Endothelial cell of umbilical vein (primary cell): ENCODE data around the gene CHN1. TPM values are rescaled to one million over a fixed set of nuclear protein-coding genes. Genes with fewer than 3 reads are reported as not detected.

Source experiments
- BruUV-seq: library from RNA; stranded (reverse); fragments of 400-500 nt; replicated peaks from 2 replicates; lab custom pipeline; 2021; lab: Mats Ljungman, UMichigan
- CTCF ChIA-PET: fragments of 300-600, 350-600 bp; sonication (Branson Sonifier 250); formaldehyde crosslinking; loops from one replicate; lab custom pipeline; 2021; ENCODE audit warnings: antibody characterized with exemption, inconsistent platforms; lab: Charles Lee
- POLR2A ChIA-PET: fragments of 300-600, 350-600 bp; sonication (Branson Sonifier 250); formaldehyde crosslinking; loops from one replicate; lab custom pipeline; 2021; ENCODE audit warnings: antibody characterized with exemption, inconsistent platforms; lab: Charles Lee
- DNase-seq: peaks from one replicate; pipeline ENCODE4 v3.0.0-alpha.2; 2011; ENCODE audit warnings: low read depth, low spot score
- FAIRE-seq: peaks from 2 replicates; lab custom pipeline; 2011; peaks lifted over from hg19 to GRCh38; lab: Jason Lieb, UNC
- H2AFZ ChIP-seq: 2 replicates; pipeline ENCODE4 v1.6.0; 2012; ENCODE audit warnings: low read depth, low read length, control low read depth, inconsistent platforms
- H3K27ac ChIP-seq: 2 replicates; pipeline ENCODE4 v1.5.1; 2011; ENCODE audit warnings: low read depth, mild to moderate bottlenecking, control low read depth, low read length, moderate library complexity; ENCODE audit not compliant: insufficient read depth
- H3K27me3 ChIP-seq, 2 experiments: 2 replicates each; pipeline versions ENCODE4 v1.6.0 to v1.6.1; 2011; ENCODE audit warnings: low read length in 2 of 2, mixed read lengths in 1 of 2; ENCODE audit not compliant: control insufficient read depth in 2 of 2, insufficient read depth in 2 of 2
- H3K36me3 ChIP-seq, 2 experiments: 2 replicates in 1 of 2; 3 replicates in 1 of 2; pipeline ENCODE4 v1.5.1; 2011; ENCODE audit warnings: low read length in 2 of 2, mild to moderate bottlenecking in 1 of 2, moderate library complexity in 1 of 2; ENCODE audit not compliant: control insufficient read depth in 2 of 2, insufficient read depth in 2 of 2; ENCODE audit errors: extremely low read depth in 1 of 2
- H3K4me1 ChIP-seq: 3 replicates; pipeline ENCODE4 v1.5.1; 2011; ENCODE audit warnings: mild to moderate bottlenecking, low read length; ENCODE audit not compliant: control insufficient read depth, insufficient read depth; ENCODE audit errors: extremely low read depth
- H3K4me2 ChIP-seq: 2 replicates; pipeline ENCODE4 v1.6.1; 2011; ENCODE audit warnings: low read length, control low read depth, mixed read lengths; ENCODE audit not compliant: insufficient read depth
- H3K4me3 ChIP-seq, 3 experiments: fragments of 200-600 bp in 1 of 3; sonication (generic), shearing (Covaris generic) in 1 of 3; replicated peaks in 1 of 3; 2 replicates each; pipeline ENCODE4 v1.5.1; 2011 to 2016; ENCODE audit warnings: control low read depth in 3 of 3, low read length in 3 of 3, mild to moderate bottlenecking in 2 of 3, inconsistent platforms in 1 of 3, low read depth in 1 of 3, moderate library complexity in 1 of 3; ENCODE audit not compliant: insufficient read depth in 1 of 3
- H3K79me2 ChIP-seq: 2 replicates; pipeline ENCODE4 v1.6.0; 2012; ENCODE audit warnings: low read length, inconsistent platforms; ENCODE audit not compliant: control insufficient read depth, insufficient read depth
- H3K9ac ChIP-seq: replicated peaks from 2 replicates; pipeline ENCODE3; 2011; ENCODE audit warnings: low read length, control low read depth; ENCODE audit not compliant: insufficient read depth; ENCODE audit errors: extremely low read depth
- H3K9me1 ChIP-seq: replicated peaks from 3 replicates; pipeline ENCODE4 v1.6.0; 2011; ENCODE audit warnings: mild to moderate bottlenecking, low read length; ENCODE audit not compliant: control insufficient read depth, insufficient read depth; ENCODE audit errors: extremely low read depth
- H3K9me3 ChIP-seq: replicated peaks from 2 replicates; pipeline ENCODE4 v1.5.1; 2012; ENCODE audit warnings: low read length, inconsistent platforms; ENCODE audit not compliant: control insufficient read depth, insufficient read depth
- H4K20me1 ChIP-seq: replicated peaks from 2 replicates; pipeline ENCODE3; 2011; ENCODE audit warnings: mild to moderate bottlenecking, low read length; ENCODE audit not compliant: control insufficient read depth, insufficient read depth; ENCODE audit errors: extremely low read depth
- CTCF ChIP-seq, 2 donors: IDR thresholded peaks; 1 replicate in 1 of 2; 2 replicates in 1 of 2; pipeline ENCODE4 v1.5.1; 2011; ENCODE audit warnings: low read length in 2 of 2, mild to moderate bottlenecking in 2 of 2, moderate library complexity in 2 of 2, control low read depth in 1 of 2, inconsistent platforms in 1 of 2, low read depth in 1 of 2; ENCODE audit not compliant: insufficient read depth in 1 of 2; ENCODE audit errors: extremely low read depth in 1 of 2
- EZH2 ChIP-seq: IDR thresholded peaks from 2 replicates; pipeline ENCODE4 v1.6.1; 2012; ENCODE audit warnings: borderline replicate concordance, low read depth, mild to moderate bottlenecking, moderate library complexity, low read length, inconsistent platforms; ENCODE audit not compliant: severe bottlenecking
- FOS ChIP-seq: IDR thresholded peaks from 2 replicates; pipeline ENCODE4 v1.6.1; 2011; ENCODE audit warnings: mild to moderate bottlenecking, low read length, moderate library complexity, borderline replicate concordance; ENCODE audit not compliant: insufficient read depth
- GATA2 ChIP-seq: IDR thresholded peaks from 2 replicates; pipeline ENCODE4 v1.7.0; 2011; ENCODE audit warnings: low read depth, mild to moderate bottlenecking, moderate library complexity, mixed read lengths, low read length; ENCODE audit not compliant: insufficient read length, insufficient read depth
- JUN ChIP-seq: IDR thresholded peaks from 2 replicates; pipeline ENCODE4 v1.6.1; 2011; ENCODE audit warnings: borderline replicate concordance, low read depth; ENCODE audit not compliant: insufficient read length, insufficient read depth
- MAX ChIP-seq: IDR thresholded peaks from 2 replicates; pipeline ENCODE4 v1.6.1; 2011; ENCODE audit not compliant: insufficient read depth, insufficient read length
- MYC ChIP-seq: IDR thresholded peaks from one replicate; pipeline ENCODE4 v1.6.1; 2011; ENCODE audit warnings: mild to moderate bottlenecking, low read depth, low read length
- POLR2A ChIP-seq: IDR thresholded peaks from 2 replicates; pipeline ENCODE4 v1.6.1; 2012; ENCODE audit warnings: low read depth, mild to moderate bottlenecking, control low read depth, low read length
- POLR2AphosphoS5 ChIP-seq: IDR thresholded peaks from 2 replicates; pipeline ENCODE4 v1.6.1; 2012; ENCODE audit warnings: low read depth, mild to moderate bottlenecking, control low read depth, low read length, moderate library complexity; ENCODE audit not compliant: insufficient read depth
- dilution Hi-C: fragments of 300-500 bp; cut with MboI; formaldehyde crosslinking; loops from one replicate; pipeline ENCODE4 v1.15.0; 2019; ENCODE audit warnings: low sequenced_read_pairs; ENCODE audit not compliant: extremely low pct_ligation_motif_present
- intact Hi-C: fragments of 100-400 bp; cut with micrococcal nuclease; formaldehyde crosslinking; loops from one replicate; pipeline ENCODE4 v1.10.0; 2022
- polyA plus RNA-seq, 4 experiments: library from polyadenylated mRNA; depleted of rRNA in 3 of 4; stranded (reverse) in 3 of 4; unstranded in 1 of 4; fragments of >200 nt; gene quantifications; 2 replicates each; pipeline versions ENCODE4 v1.2.1 to v1.2.3, GENCODE V29; 2011 to 2012; ENCODE audit warnings: missing spikeins in 1 of 4
- total RNA-seq: library from RNA; stranded (reverse); gene quantifications from 2 replicates; pipeline ENCODE4 v1.2.3, GENCODE V29; 2021

Gene CHN1
- total and polyA plus RNA-seq, 2 donors (not counting 3 experiments of a cell fraction or from before 2014, with no cell fraction given), result 23.3 to 24.9 TPM

- DNase-seq, result no peak
- peaks cover 19% of the 10 kb centered on the region for H3K4me1 ChIP-seq
- H3K9me3 ChIP-seq, result no peaks in the 10 kb centered on the region
- no peak overlapping the region for H3K4me2 ChIP-seq
- H3K27ac ChIP-seq, result no peak overlapping the region
- dilution Hi-C loops (no loop called here), intact Hi-C loops (loop anchor here (10.0 kb wide), 1 partner anchor 411 kb away; the partner anchor contains the start of gene WIPF1)
- no peaks in the 10 kb centered on the region for H3K9me1 ChIP-seq
- BruUV-seq, result no TSS peak
- ChIA-PET POLR2A (interaction anchor here (1.4 kb wide), 1 partner anchor 9 kb away, joined by 8 read pairs; no protein-coding TSS in a partner anchor), CTCF (interaction anchor here (1.7 to 3.2 kb wide), 6 partner anchors 9 to 257 kb away, joined by 5 to 35 read pairs (median 12); no protein-coding TSS in a partner anchor)
- no peaks in the 10 kb centered on the region for H4K20me1 ChIP-seq
- H3K27me3 ChIP-seq, result peaks cover 0 to 3% of the 10 kb centered on the region in 2 experiments
- FAIRE-seq, result no peak
- H3K4me3 ChIP-seq, result no peak overlapping the region
- H3K9ac ChIP-seq, result no peak overlapping the region
- H3K79me2 ChIP-seq, result peaks cover 2% of the 10 kb centered on the region
- no peaks in the 10 kb centered on the region for H3K36me3 ChIP-seq
- H2AFZ ChIP-seq, result no peak overlapping the region
- TF ChIP-seq POLR2AphosphoS5, result no peak
- TF ChIP-seq EZH2, result no peak
- TF ChIP-seq POLR2A, result no peak
- TF ChIP-seq MAX, result no peak
- no peak for TF ChIP-seq MYC
Measured at GRCh38 chr2:175006281-175006680, 1.1 kb upstream of the CHN1 start.

- DNase-seq (no peak), FAIRE-seq (no peak)
- Histone ChIP-seq H3K4me3 (peak overlapping the region; percentile 32 to 83 (median 48)), H3K27ac (peak overlapping the region; percentile 30), H2AFZ (peak overlapping the region; percentile 83), H3K4me1 (peaks cover 19% of the 10 kb centered on the region), H3K27me3 (peaks cover 0 to 3% of the 10 kb centered on the region in 2 experiments), H3K36me3 (no peaks in the 10 kb centered on the region), H3K9ac (peak overlapping the region; percentile 64), H3K79me2 (peaks cover 3% of the 10 kb centered on the region), H3K4me2 (peak overlapping the region; percentile 84), H3K9me1 (no peaks in the 10 kb centered on the region), H3K9me3 (no peaks in the 10 kb centered on the region), H4K20me1 (no peaks in the 10 kb centered on the region)
- dilution Hi-C loops (no loop called here), intact Hi-C loops (loop anchor here (10.0 kb wide), 1 partner anchor 411 kb away; the partner anchor contains the start of gene WIPF1)
- TF ChIP-seq GATA2 (no peak), CTCF (IDR thresholded peaks at IDR 0.05; ENCODE audit: extremely low read depth in 1 of 2, insufficient read depth in 1 of 2, low read depth in 1 of 2, low read length in 2 of 2) (no peak), MAX (no peak), POLR2A (no peak), EZH2 (no peak), MYC (no peak), FOS (no peak), POLR2AphosphoS5 (no peak), JUN (no peak)
- POLR2A ChIA-PET, result interaction anchor here (0.5 to 1.4 kb wide), 4 partner anchors 10 to 227 kb away, joined by 3 to 8 read pairs (median 4); no protein-coding TSS in a partner anchor
- no TSS peak for BruUV-seq
- CTCF ChIA-PET, result interaction anchor here (0.9 to 3.2 kb wide), 10 partner anchors 10 to 305 kb away, joined by 3 to 35 read pairs (median 6); no protein-coding TSS in a partner anchor
Measured at GRCh38 chr2:175005733-175006264, 618 bp upstream of the CHN1 start.
